Measurements from ENCODE around the gene ADGRG6. TPM values are rescaled to one million over a fixed set of nuclear protein-coding genes. Genes with fewer than 3 reads are reported as not detected.
A peak's percentile ranks its signal among the peaks of the same experiment; 100 is the strongest.

ADGRG6 gene
- total RNA-seq, 1 donor from 2014 or later = 3.6 TPM

GRCh38 chr6:142386657-142387056 is 84.8 kb downstream of the ADGRG6 start:
- no peak overlapping the region for H3K27ac ChIP-seq (replicated peaks)
- no peak for DNase-seq
- H3K4me1 ChIP-seq = no peaks in the 10 kb centered on the region
- H3K27me3 ChIP-seq (ENCODE audit: low read depth) = no peaks in the 10 kb centered on the region
- no peak for TF ChIP-seq CTCF (IDR thresholded peaks at IDR 0.05; ENCODE audit: borderline replicate concordance)
- no peak overlapping the region for H3K4me3 ChIP-seq
- intact Hi-C loops (cut with micrococcal nuclease) = loop anchor here (10.0 kb wide), 1 partner anchor 232 kb away; no protein-coding TSS in a partner anchor
- no peaks in the 10 kb centered on the region for H3K9me3 ChIP-seq (replicated peaks)
- no peaks in the 10 kb centered on the region for H3K36me3 ChIP-seq

GRCh38 chr6:142387997-142388815 is 86.4 kb downstream of the ADGRG6 start:
- H3K4me1 ChIP-seq = no peaks in the 10 kb centered on the region
- no peak overlapping the region for H3K27ac ChIP-seq (replicated peaks)
- H3K36me3 ChIP-seq = no peaks in the 10 kb centered on the region
- peak; percentile 71 for TF ChIP-seq CTCF (IDR thresholded peaks at IDR 0.05; ENCODE audit: borderline replicate concordance)
- no peaks in the 10 kb centered on the region for H3K27me3 ChIP-seq (ENCODE audit: low read depth)
- no peaks in the 10 kb centered on the region for H3K9me3 ChIP-seq (replicated peaks)
- no peak for DNase-seq
- intact Hi-C loops (cut with micrococcal nuclease) = loop anchor here (10.0 kb wide), 1 partner anchor 233 kb away; no protein-coding TSS in a partner anchor
- no peak overlapping the region for H3K4me3 ChIP-seq

GRCh38 chr6:142395266-142395665 is 93.5 kb downstream of the ADGRG6 start:
- no peak for DNase-seq
- Histone ChIP-seq H3K27me3 (ENCODE audit: low read depth) (no peaks in the 10 kb centered on the region), H3K4me3 (no peak overlapping the region), H3K4me1 (no peaks in the 10 kb centered on the region), H3K27ac (replicated peaks) (no peak overlapping the region), H3K36me3 (no peaks in the 10 kb centered on the region), H3K9me3 (replicated peaks) (no peaks in the 10 kb centered on the region)
- intact Hi-C loops (cut with micrococcal nuclease) = no loop called here
- TF ChIP-seq CTCF (IDR thresholded peaks at IDR 0.05; ENCODE audit: borderline replicate concordance) = no peak

GRCh38 chr6:142395768-142396231 is 94.0 kb downstream of the ADGRG6 start:
- H3K4me3 ChIP-seq = no peak overlapping the region

GRCh38 chr6:142398353-142398752 is 96.5 kb downstream of the ADGRG6 start:
- no peak for TF ChIP-seq CTCF (IDR thresholded peaks at IDR 0.05; ENCODE audit: borderline replicate concordance)

More at GRCh38 chr6:142395768-142396231, 94.0 kb downstream of the ADGRG6 start:
- Histone ChIP-seq H3K36me3 (no peaks in the 10 kb centered on the region), H3K4me1 (no peaks in the 10 kb centered on the region), H3K9me3 (replicated peaks) (no peaks in the 10 kb centered on the region), H3K27me3 (ENCODE audit: low read depth) (peaks cover 4% of the 10 kb centered on the region), H3K27ac (replicated peaks) (no peak overlapping the region)
- intact Hi-C loops (cut with micrococcal nuclease) = no loop called here
- no peak for DNase-seq
- TF ChIP-seq CTCF (IDR thresholded peaks at IDR 0.05; ENCODE audit: borderline replicate concordance) = no peak

More at GRCh38 chr6:142398353-142398752, 96.5 kb downstream of the ADGRG6 start:
- H3K27ac ChIP-seq (replicated peaks) = no peak overlapping the region
- H3K4me1 ChIP-seq = no peaks in the 10 kb centered on the region
- DNase-seq = no peak
- no peaks in the 10 kb centered on the region for H3K9me3 ChIP-seq (replicated peaks)
- H3K27me3 ChIP-seq (ENCODE audit: low read depth) = peaks cover 12% of the 10 kb centered on the region
- intact Hi-C loops (cut with micrococcal nuclease) = no loop called here
- no peaks in the 10 kb centered on the region for H3K36me3 ChIP-seq
- no peak overlapping the region for H3K4me3 ChIP-seq

All from left ventricle myocardium inferior (tissue), 1 donor.